Fibroblast of lung (primary cell): Measurements from ENCODE around the gene SAE1. TPM values are rescaled to one million over a fixed set of nuclear protein-coding genes. Genes with fewer than 3 reads are reported as not detected.

Experiments
- DNase-seq, 2 donors: peaks; one replicate each; pipeline versions ENCODE4 v3.0.0 to v3.0.0-alpha.2; 2010; ENCODE audit warnings: low read depth in 2 of 2
- H2AFZ ChIP-seq: 2 replicates; pipeline ENCODE4 v1.5.1; 2012; ENCODE audit warnings: low read length, control low read depth, inconsistent platforms
- H3K27ac ChIP-seq: 2 replicates; pipeline ENCODE4 v1.5.1; 2011; ENCODE audit warnings: low read length, control low read depth; ENCODE audit not compliant: insufficient read depth
- H3K27me3 ChIP-seq: 2 replicates; pipeline ENCODE4 v1.5.1; 2011; ENCODE audit warnings: mild to moderate bottlenecking, low read length; ENCODE audit not compliant: control insufficient read depth, insufficient read depth
- H3K36me3 ChIP-seq: 2 replicates; pipeline ENCODE4 v1.5.1; 2011; ENCODE audit warnings: low read length; ENCODE audit not compliant: control insufficient read depth, insufficient read depth
- H3K4me1 ChIP-seq: 2 replicates; pipeline ENCODE4 v1.5.1; 2011; ENCODE audit warnings: low read length; ENCODE audit not compliant: control insufficient read depth, insufficient read depth; ENCODE audit errors: extremely low read depth
- H3K4me2 ChIP-seq: 2 replicates; pipeline ENCODE4 v1.5.1; 2011; ENCODE audit warnings: low read length, control low read depth; ENCODE audit not compliant: insufficient read depth; ENCODE audit errors: extremely low read depth
- H3K4me3 ChIP-seq, 4 experiments: fragments of 200-600 bp in 1 of 4; sonication (generic) in 1 of 4; replicated peaks in 1 of 4; 2 replicates each; pipeline ENCODE4 v1.5.1; 2011 to 2016; ENCODE audit warnings: low read length in 4 of 4, low read depth in 3 of 4, mild to moderate bottlenecking in 3 of 4, control low read depth in 2 of 4, inconsistent platforms in 1 of 4, mixed read lengths in 1 of 4; ENCODE audit not compliant: insufficient read depth in 1 of 4; ENCODE audit errors: control extremely low read depth in 1 of 4
- H3K79me2 ChIP-seq: 2 replicates; pipeline ENCODE4 v1.5.1; 2012; ENCODE audit warnings: mild to moderate bottlenecking, low read length, inconsistent platforms; ENCODE audit not compliant: control insufficient read depth, insufficient read depth
- H3K9ac ChIP-seq: 2 replicates; pipeline ENCODE4 v1.5.1; 2011; ENCODE audit warnings: mild to moderate bottlenecking, low read length, control low read depth; ENCODE audit not compliant: insufficient read depth
- H3K9me3 ChIP-seq: 2 replicates; pipeline ENCODE4 v1.5.1; 2012; ENCODE audit warnings: low read depth, low read length; ENCODE audit not compliant: control insufficient read depth, insufficient read depth
- H4K20me1 ChIP-seq: 2 replicates; pipeline ENCODE4 v1.5.1; 2011; ENCODE audit warnings: low read length; ENCODE audit not compliant: control insufficient read depth, insufficient read depth; ENCODE audit errors: extremely low read depth
- EZH2 ChIP-seq: IDR thresholded peaks from 2 replicates; pipeline ENCODE4 v1.5.1; 2012; ENCODE audit warnings: low read length, control low read depth, mild to moderate bottlenecking; ENCODE audit errors: missing control alignments
- polyA plus RNA-seq, 2 donors: library from polyadenylated mRNA; depleted of rRNA in 1 of 2; stranded (reverse) in 1 of 2; unstranded in 1 of 2; fragments of >200 nt; gene quantifications; 2 replicates each; pipeline ENCODE4 v1.2.1, GENCODE V29; 2011 to 2012; ENCODE audit warnings: missing spikeins in 1 of 2
- total RNA-seq: library from RNA; depleted of rRNA; stranded (reverse); fragments of >200 nt; gene quantifications from 2 replicates; pipeline ENCODE4 v1.2.1, GENCODE V29; 2014
- TF ChIP-seq, protein P1 (sequence below), 2 donors: IDR thresholded peaks in 1 of 2; conservative IDR thresholded peaks in 1 of 2; 1 replicate in 1 of 2; 2 replicates in 1 of 2; pipeline ENCODE4 v1.5.1; 2011 to 2012; ENCODE audit warnings: low read length in 2 of 2, control low read depth in 1 of 2, inconsistent platforms in 1 of 2, low read depth in 1 of 2, mild to moderate bottlenecking in 1 of 2

The SAE1 gene
- total and polyA plus RNA-seq, 2 donors (not counting 1 experiment from before 2014, with no cell fraction given) = 97.9 to 152 TPM

DNA sequence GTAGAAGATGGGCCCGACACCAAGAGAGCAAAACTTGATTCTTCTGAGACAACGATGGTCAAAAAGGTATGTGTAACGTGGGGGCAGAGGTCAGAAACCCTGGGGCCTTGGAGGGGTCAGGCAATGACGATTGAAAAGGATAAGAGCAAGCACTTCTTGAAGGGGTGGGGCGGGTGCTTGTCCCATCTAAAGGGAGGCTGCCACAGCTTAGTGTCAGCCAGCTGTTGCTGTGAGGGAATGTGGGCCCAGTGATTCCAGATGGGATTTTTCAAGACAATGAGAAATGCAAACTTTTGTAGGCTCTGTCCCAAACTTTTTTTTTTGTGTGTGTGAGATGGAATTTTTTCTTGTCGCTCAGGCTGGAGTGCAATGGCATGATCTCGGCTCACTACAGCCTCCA lies 24.5 kb downstream of the SAE1 start:
- Histone ChIP-seq H4K20me1 (no peaks in the 10 kb centered on the region), H3K4me1 (peaks cover 10% of the 10 kb centered on the region), H3K27me3 (no peaks in the 10 kb centered on the region), H3K36me3 (peaks cover 11% of the 10 kb centered on the region), H3K27ac (peak overlapping the region; percentile 26), H3K9ac (no peak overlapping the region), H3K4me3 (no peak overlapping the region), H2AFZ (no peak overlapping the region), H3K79me2 (peaks cover 14% of the 10 kb centered on the region), H3K9me3 (no peaks in the 10 kb centered on the region), H3K4me2 (no peak overlapping the region)
- TF ChIP-seq EZH2 = no peak
- TF ChIP-seq, protein P1, sequence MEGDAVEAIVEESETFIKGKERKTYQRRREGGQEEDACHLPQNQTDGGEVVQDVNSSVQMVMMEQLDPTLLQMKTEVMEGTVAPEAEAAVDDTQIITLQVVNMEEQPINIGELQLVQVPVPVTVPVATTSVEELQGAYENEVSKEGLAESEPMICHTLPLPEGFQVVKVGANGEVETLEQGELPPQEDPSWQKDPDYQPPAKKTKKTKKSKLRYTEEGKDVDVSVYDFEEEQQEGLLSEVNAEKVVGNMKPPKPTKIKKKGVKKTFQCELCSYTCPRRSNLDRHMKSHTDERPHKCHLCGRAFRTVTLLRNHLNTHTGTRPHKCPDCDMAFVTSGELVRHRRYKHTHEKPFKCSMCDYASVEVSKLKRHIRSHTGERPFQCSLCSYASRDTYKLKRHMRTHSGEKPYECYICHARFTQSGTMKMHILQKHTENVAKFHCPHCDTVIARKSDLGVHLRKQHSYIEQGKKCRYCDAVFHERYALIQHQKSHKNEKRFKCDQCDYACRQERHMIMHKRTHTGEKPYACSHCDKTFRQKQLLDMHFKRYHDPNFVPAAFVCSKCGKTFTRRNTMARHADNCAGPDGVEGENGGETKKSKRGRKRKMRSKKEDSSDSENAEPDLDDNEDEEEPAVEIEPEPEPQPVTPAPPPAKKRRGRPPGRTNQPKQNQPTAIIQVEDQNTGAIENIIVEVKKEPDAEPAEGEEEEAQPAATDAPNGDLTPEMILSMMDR (conservative IDR thresholded peaks at IDR 0.05 in 1 of 2, IDR thresholded peaks at IDR 0.05 in 1 of 2; ENCODE audit: low read depth in 1 of 2, low read length in 2 of 2) = no peak
- peak in 1 of 2 donors; percentile 70 for DNase-seq

DNA sequence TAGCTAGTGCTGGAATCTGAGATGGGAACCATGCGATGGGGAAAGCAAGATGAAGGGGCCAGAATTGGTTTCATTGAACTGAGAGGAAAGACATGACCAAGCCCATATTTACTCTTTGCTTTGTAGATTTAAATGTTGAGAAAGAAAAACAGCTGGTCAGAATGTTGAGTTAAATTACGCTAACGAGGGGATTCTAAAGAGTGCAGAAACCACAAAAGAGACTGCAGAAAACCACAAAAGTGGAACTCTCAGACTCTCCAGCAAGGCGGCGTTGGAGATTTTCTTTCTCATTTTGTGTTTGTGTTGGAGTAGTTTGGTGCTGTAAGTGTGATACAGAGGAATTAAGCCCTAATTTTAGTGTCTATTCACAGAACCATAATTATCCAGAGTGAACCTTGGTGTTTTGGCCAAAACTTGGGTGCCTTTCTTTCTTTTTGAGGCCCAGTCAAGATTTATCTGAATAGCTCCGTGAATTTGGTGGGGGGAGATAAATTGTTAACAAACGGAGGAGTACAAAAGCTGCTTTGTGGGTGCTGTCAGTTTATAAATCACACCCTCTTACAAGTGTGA lies 26.3 kb downstream of the SAE1 start:
- H4K20me1 ChIP-seq = no peaks in the 10 kb centered on the region
- no peak overlapping the region for H3K9ac ChIP-seq
- no peaks in the 10 kb centered on the region for H3K9me3 ChIP-seq
- DNase-seq = peak; percentile 72 to 78
- H3K79me2 ChIP-seq = peaks cover 5% of the 10 kb centered on the region
- no peak overlapping the region for H3K27ac ChIP-seq
- no peak overlapping the region for H3K4me3 ChIP-seq
- peaks cover 10% of the 10 kb centered on the region for H3K4me1 ChIP-seq
- TF ChIP-seq EZH2 = no peak
- no peak overlapping the region for H2AFZ ChIP-seq
- peak overlapping the region; percentile 29 for H3K4me2 ChIP-seq
- peaks cover 10% of the 10 kb centered on the region for H3K36me3 ChIP-seq
- no peaks in the 10 kb centered on the region for H3K27me3 ChIP-seq

DNA sequence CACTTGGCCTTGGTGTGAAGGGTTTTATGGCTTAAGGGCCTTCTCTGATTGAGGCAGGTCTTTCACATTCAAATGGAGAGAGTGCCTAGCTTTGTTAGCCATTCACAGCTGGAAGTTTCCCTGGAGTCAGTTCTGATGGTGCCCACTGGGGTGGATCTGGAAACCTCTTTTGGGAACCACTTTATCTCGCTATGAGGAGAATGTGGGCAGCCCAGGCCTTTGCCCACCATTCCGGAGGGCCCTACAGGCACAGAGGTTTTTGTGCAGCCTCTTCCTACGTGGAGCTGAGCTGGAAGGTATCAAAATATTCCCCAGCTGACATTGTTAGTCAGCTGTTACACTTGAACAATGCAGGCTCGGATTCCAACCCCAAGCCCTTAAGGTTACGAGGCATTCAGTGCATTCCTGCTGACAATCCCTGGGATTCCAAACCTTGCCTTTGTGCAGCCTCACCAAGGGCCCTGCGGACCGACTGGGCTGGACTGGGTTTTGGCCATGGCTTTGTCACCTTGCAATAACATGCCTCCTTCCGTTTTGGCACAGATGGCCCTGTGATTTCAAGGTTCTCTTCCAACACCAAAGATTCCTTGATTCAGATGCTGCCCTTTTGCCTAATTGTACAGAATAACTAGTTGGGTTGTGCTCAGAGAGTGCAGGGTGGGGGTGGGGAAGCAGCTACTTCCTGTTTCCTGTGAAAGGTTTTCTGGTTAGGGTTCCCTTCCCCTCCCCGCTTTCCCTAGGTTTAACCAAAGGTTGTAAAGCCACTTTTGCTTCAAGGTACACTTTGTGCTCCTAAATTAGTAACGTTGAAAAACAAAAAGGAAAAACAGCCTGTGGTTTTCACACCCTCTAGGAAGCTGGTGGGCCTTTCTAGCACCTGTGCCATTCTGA lies 27.0 kb downstream of the SAE1 start:
- DNase-seq = peak; percentile 51 to 93

More for the DNA sequence above, 27.0 kb downstream of the SAE1 start:
- H3K4me2 ChIP-seq = peak overlapping the region; percentile 29
- no peak overlapping the region for H3K4me3 ChIP-seq
- no peak overlapping the region for H2AFZ ChIP-seq
- peak overlapping the region; percentile 17 for H3K27ac ChIP-seq
- TF ChIP-seq, protein P1 (conservative IDR thresholded peaks at IDR 0.05 in 1 of 2, IDR thresholded peaks at IDR 0.05 in 1 of 2; ENCODE audit: low read depth in 1 of 2, low read length in 2 of 2) = no peak
- TF ChIP-seq EZH2 = no peak
- no peaks in the 10 kb centered on the region for H3K27me3 ChIP-seq
- H3K79me2 ChIP-seq = peaks cover 5% of the 10 kb centered on the region
- H3K9me3 ChIP-seq = no peaks in the 10 kb centered on the region
- peaks cover 9% of the 10 kb centered on the region for H3K36me3 ChIP-seq
- peaks cover 10% of the 10 kb centered on the region for H3K4me1 ChIP-seq
- H4K20me1 ChIP-seq = no peaks in the 10 kb centered on the region
- no peak overlapping the region for H3K9ac ChIP-seq
